IPS-NIHi7 (cell line): Measurements from ENCODE around the gene PRKCQ.
A peak's percentile ranks its signal among the peaks of the same experiment; 100 is the strongest.

Experiments used
- DNase-seq: peaks from one replicate; pipeline ENCODE4 v3.0.0; 2012; ENCODE audit warnings: mixed read lengths; ENCODE audit errors: extremely low spot score

Gene PRKCQ

GRCh38 chr10:6567884-6568283, 12.2 kb downstream of the PRKCQ start:
- DNase-seq = no peak

GRCh38 chr10:6567203-6567703, 12.8 kb downstream of the PRKCQ start:
- no peak for DNase-seq

- DNase-seq = no peak
Measured at GRCh38 chr10:6565588-6565987, 14.5 kb downstream of the PRKCQ start.

GRCh38 chr10:6564367-6564766, 15.7 kb downstream of the PRKCQ start:
- DNase-seq = no peak

- no peak for DNase-seq
Measured at GRCh38 chr10:6563731-6564130, 16.3 kb downstream of the PRKCQ start.

GRCh38 chr10:6563075-6563474, 17.0 kb downstream of the PRKCQ start:
- no peak for DNase-seq

GRCh38 chr10:6562221-6562620, 17.9 kb downstream of the PRKCQ start:
- DNase-seq = no peak

GRCh38 chr10:6561552-6561951, 18.5 kb downstream of the PRKCQ start:
- DNase-seq = no peak

GRCh38 chr10:6558759-6559461, 21.2 kb downstream of the PRKCQ start:
- DNase-seq = no peak

GRCh38 chr10:6558272-6558671, 21.8 kb downstream of the PRKCQ start:
- no peak for DNase-seq

- no peak for DNase-seq
Measured at GRCh38 chr10:6553937-6554336, 26.1 kb downstream of the PRKCQ start.

- no peak for DNase-seq
Measured at GRCh38 chr10:6543431-6544005, 36.6 kb downstream of the PRKCQ start.

GRCh38 chr10:6542999-6543430, 37.1 kb downstream of the PRKCQ start:
- DNase-seq = peak; percentile 37

GRCh38 chr10:6539833-6540232, 40.2 kb downstream of the PRKCQ start:
- DNase-seq = no peak

- DNase-seq = peak; percentile 32
Measured at GRCh38 chr10:6537770-6538169, 42.3 kb downstream of the PRKCQ start.

GRCh38 chr10:6536102-6536501, 44.0 kb downstream of the PRKCQ start:
- DNase-seq = no peak

GRCh38 chr10:6535156-6535764, 44.8 kb downstream of the PRKCQ start:
- no peak for DNase-seq

- no peak for DNase-seq
Measured at GRCh38 chr10:6532321-6532720, 47.8 kb downstream of the PRKCQ start.

GRCh38 chr10:6530966-6531365, 49.1 kb downstream of the PRKCQ start:
- no peak for DNase-seq

- DNase-seq = no peak
Measured at GRCh38 chr10:6530211-6530840, 49.8 kb downstream of the PRKCQ start.

GRCh38 chr10:6528198-6528950, 51.7 kb downstream of the PRKCQ start:
- no peak for DNase-seq
